ENCODE results near the gene PIK3R1. TPM values are rescaled to one million over a fixed set of nuclear protein-coding genes. Genes with fewer than 3 reads are reported as not detected.

PIK3R1 gene
- total and polyA plus RNA-seq, 2 of the 4 experiments (the other 2 are of a cell fraction): 2.4 to 9.3 TPM

- Histone ChIP-seq H2BK120ac (ENCODE audit: low read depth, low read length) (no peak overlapping the region), H3K56ac (ENCODE audit: extremely low read depth, insufficient read depth, low read length) (peak overlapping the region; percentile 63; the same call in 1 of the 2 replicates), H3K27ac (ENCODE audit: insufficient read depth, low read length) (peak overlapping the region; percentile 54; the same call in 1 of the 2 replicates), H3K23ac (ENCODE audit: low read depth, low read length) (peak overlapping the region; percentile 96), H3K4me3 (ENCODE audit: insufficient read depth, low read depth, low read length) (peak overlapping the region; percentile 83), H4K91ac (ENCODE audit: insufficient read depth, low read depth, low read length) (no peak overlapping the region), H2BK15ac (ENCODE audit: low read depth, low read length) (no peak overlapping the region), H2AFZ (replicated peaks; ENCODE audit: low read length, poor library complexity) (peak overlapping the region; percentile 96), H2BK20ac (ENCODE audit: low read depth, low read length) (no peak overlapping the region), H3K9ac (ENCODE audit: low read depth, low read length) (peak overlapping the region; percentile 84), H2AK9ac (replicated peaks; ENCODE audit: low read depth, low read length, poor library complexity) (no peak overlapping the region), H3K9me3 (ENCODE audit: control insufficient read depth, insufficient read depth, low read length) (0 out of 2 replicates have a peak, but pooled peaks cover 2% of the 10 kb centered on the region), H2BK5ac (ENCODE audit: low read depth, low read length, poor library complexity, severe bottlenecking) (peak overlapping the region; percentile 74), H3K4me2 (ENCODE audit: low read depth, low read length) (peak overlapping the region; percentile 97), H3K79me1 (ENCODE audit: low read depth in 1 of 2, low read length in 2 of 2) (peaks cover 17 to 33% of the 10 kb centered on the region in 2 experiments), H4K8ac (ENCODE audit: low read depth in 2 of 2, low read length in 2 of 2) (0 out of 4 replicates have a peak overlapping the region, but pooled peaks of 1 of the 2 experiments have one; percentile 31), H2AK5ac (ENCODE audit: low read depth, low read length) (no peak overlapping the region), H3K4ac (ENCODE audit: low read depth, low read length) (peak overlapping the region; percentile 33; the same call in 1 of the 2 replicates), H4K5ac (ENCODE audit: low read depth, low read length) (no peak overlapping the region), H4K20me1 (ENCODE audit: insufficient read depth, low read length) (peaks cover 12% of the 10 kb centered on the region; the same call in 1 of the 2 replicates), H3K9me1 (ENCODE audit: insufficient read depth, low read length) (no peaks in the 10 kb centered on the region), H3K14ac (replicated peaks; ENCODE audit: low read depth, low read length) (peak overlapping the region; percentile 87), H3K36me3 (ENCODE audit: control insufficient read depth, insufficient read depth, low read length) (no peaks in the 10 kb centered on the region), H3K4me1 (ENCODE audit: control insufficient read depth, insufficient read depth, low read length) (peaks cover 2% of the 10 kb centered on the region; the same call in 1 of the 2 replicates), H3K18ac (ENCODE audit: low read depth, low read length) (peak overlapping the region; percentile 33; the same call in 1 of the 2 replicates), H3K27me3 (ENCODE audit: control insufficient read depth, insufficient read depth, low read length) (no peaks in the 10 kb centered on the region)
- in situ Hi-C loops (cut with MboI; ENCODE audit: low sequenced_read_pairs): no loop called here
- ChIA-PET CTCF (interaction anchor here (0.9 kb wide), 1 partner anchor 210 kb away, joined by 4 read pairs; no protein-coding TSS in a partner anchor), POLR2A (ENCODE audit: unreplicated experiment) (interaction anchor here (0.6 kb wide), 1 partner anchor 926 kb away, joined by 3 read pairs; no protein-coding TSS in a partner anchor)
- TF ChIP-seq FOS (IDR thresholded peaks at IDR 0.05; ENCODE audit: low read depth, low read length) (no peak), RFX5 (IDR thresholded peaks at IDR 0.05; ENCODE audit: low read depth, low read length) (no peak), POLR2A (IDR thresholded peaks at IDR 0.05; ENCODE audit: low read depth, low read length) (no peak), BHLHE40 (IDR thresholded peaks at IDR 0.05; ENCODE audit: low read depth, low read length) (no peak), MXI1 (IDR thresholded peaks at IDR 0.05; ENCODE audit: borderline replicate concordance, low read depth, low read length) (no peak), CEBPB (IDR thresholded peaks at IDR 0.05; ENCODE audit: low read depth, low read length) (no peak), RCOR1 (IDR thresholded peaks at IDR 0.05; ENCODE audit: insufficient replicate concordance, low read length) (no peak), MAFK (IDR thresholded peaks at IDR 0.05; ENCODE audit: low read depth, low read length) (no peak), NFE2L2 (IDR thresholded peaks at IDR 0.05; ENCODE audit: low read depth, low read length) (no peak), CHD1 (IDR thresholded peaks at IDR 0.05; ENCODE audit: low read depth, low read length) (no peak), RAD21 (IDR thresholded peaks at IDR 0.05; ENCODE audit: low read length) (no peak), MAZ (IDR thresholded peaks at IDR 0.05; ENCODE audit: borderline replicate concordance, low read depth, low read length) (no peak), SMC3 (IDR thresholded peaks at IDR 0.05; ENCODE audit: low read depth, low read length) (no peak)
- TF ChIP-seq, protein P1, sequence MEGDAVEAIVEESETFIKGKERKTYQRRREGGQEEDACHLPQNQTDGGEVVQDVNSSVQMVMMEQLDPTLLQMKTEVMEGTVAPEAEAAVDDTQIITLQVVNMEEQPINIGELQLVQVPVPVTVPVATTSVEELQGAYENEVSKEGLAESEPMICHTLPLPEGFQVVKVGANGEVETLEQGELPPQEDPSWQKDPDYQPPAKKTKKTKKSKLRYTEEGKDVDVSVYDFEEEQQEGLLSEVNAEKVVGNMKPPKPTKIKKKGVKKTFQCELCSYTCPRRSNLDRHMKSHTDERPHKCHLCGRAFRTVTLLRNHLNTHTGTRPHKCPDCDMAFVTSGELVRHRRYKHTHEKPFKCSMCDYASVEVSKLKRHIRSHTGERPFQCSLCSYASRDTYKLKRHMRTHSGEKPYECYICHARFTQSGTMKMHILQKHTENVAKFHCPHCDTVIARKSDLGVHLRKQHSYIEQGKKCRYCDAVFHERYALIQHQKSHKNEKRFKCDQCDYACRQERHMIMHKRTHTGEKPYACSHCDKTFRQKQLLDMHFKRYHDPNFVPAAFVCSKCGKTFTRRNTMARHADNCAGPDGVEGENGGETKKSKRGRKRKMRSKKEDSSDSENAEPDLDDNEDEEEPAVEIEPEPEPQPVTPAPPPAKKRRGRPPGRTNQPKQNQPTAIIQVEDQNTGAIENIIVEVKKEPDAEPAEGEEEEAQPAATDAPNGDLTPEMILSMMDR (conservative IDR thresholded peaks at IDR 0.05; ENCODE audit: low read depth, low read length): no peak
- TF ChIP-seq, protein P2, sequence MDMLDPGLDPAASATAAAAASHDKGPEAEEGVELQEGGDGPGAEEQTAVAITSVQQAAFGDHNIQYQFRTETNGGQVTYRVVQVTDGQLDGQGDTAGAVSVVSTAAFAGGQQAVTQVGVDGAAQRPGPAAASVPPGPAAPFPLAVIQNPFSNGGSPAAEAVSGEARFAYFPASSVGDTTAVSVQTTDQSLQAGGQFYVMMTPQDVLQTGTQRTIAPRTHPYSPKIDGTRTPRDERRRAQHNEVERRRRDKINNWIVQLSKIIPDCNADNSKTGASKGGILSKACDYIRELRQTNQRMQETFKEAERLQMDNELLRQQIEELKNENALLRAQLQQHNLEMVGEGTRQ (IDR thresholded peaks at IDR 0.05; ENCODE audit: low read depth, low read length): no peak
- TF ChIP-seq, protein P3, sequence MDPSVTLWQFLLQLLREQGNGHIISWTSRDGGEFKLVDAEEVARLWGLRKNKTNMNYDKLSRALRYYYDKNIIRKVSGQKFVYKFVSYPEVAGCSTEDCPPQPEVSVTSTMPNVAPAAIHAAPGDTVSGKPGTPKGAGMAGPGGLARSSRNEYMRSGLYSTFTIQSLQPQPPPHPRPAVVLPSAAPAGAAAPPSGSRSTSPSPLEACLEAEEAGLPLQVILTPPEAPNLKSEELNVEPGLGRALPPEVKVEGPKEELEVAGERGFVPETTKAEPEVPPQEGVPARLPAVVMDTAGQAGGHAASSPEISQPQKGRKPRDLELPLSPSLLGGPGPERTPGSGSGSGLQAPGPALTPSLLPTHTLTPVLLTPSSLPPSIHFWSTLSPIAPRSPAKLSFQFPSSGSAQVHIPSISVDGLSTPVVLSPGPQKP (IDR thresholded peaks at IDR 0.05; ENCODE audit: borderline replicate concordance, low read depth, low read length): no peak
- DNase-seq: peak; percentile 22
- intact Hi-C loops (cut with micrococcal nuclease): loop anchor here (5.0 to 10.0 kb wide), 3 partner anchors 35 to 242 kb away; no protein-coding TSS in a partner anchor
- no CpG with 5 or more reads among the region's 3 CpGs for WGBS, 2 experiments (ENCODE audit: extremely low coverage in 2 of 2, insufficient read length in 1 of 2)
- BruUV-seq (replicated peaks): no TSS peak
- dilution Hi-C loops (cut with HindIII; ENCODE audit: low sequenced_read_pairs, unreplicated experiment): no loop called here
- ATAC-seq (ENCODE audit: low read depth): no peak
Observed at GRCh38 chr5:68217047-68217355, 1.4 kb downstream of the PIK3R1 start.
